ENCODE results near the gene GJD2. TPM values are rescaled to one million over a fixed set of nuclear protein-coding genes. Genes with fewer than 3 reads are reported as not detected.

GJD2 gene
- total RNA-seq, 4 donors from 2014 or later, result not detected

- H3K4me3 ChIP-seq, result no peak overlapping the region
- H3K36me3 ChIP-seq, result no peaks in the 10 kb centered on the region
- no peak overlapping the region for H3K27ac ChIP-seq
- H3K9me3 ChIP-seq, result no peaks in the 10 kb centered on the region
- peaks cover 0 to 22% (median 4%) of the 10 kb centered on the region in 4 donors for H3K4me1 ChIP-seq
- TF ChIP-seq EP300 (IDR thresholded peaks at IDR 0.05), result no peak
- no peak for TF ChIP-seq POLR2A (IDR thresholded peaks at IDR 0.05)
- TF ChIP-seq, protein P1, sequence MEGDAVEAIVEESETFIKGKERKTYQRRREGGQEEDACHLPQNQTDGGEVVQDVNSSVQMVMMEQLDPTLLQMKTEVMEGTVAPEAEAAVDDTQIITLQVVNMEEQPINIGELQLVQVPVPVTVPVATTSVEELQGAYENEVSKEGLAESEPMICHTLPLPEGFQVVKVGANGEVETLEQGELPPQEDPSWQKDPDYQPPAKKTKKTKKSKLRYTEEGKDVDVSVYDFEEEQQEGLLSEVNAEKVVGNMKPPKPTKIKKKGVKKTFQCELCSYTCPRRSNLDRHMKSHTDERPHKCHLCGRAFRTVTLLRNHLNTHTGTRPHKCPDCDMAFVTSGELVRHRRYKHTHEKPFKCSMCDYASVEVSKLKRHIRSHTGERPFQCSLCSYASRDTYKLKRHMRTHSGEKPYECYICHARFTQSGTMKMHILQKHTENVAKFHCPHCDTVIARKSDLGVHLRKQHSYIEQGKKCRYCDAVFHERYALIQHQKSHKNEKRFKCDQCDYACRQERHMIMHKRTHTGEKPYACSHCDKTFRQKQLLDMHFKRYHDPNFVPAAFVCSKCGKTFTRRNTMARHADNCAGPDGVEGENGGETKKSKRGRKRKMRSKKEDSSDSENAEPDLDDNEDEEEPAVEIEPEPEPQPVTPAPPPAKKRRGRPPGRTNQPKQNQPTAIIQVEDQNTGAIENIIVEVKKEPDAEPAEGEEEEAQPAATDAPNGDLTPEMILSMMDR (IDR thresholded peaks at IDR 0.05), result no peak
- no peak for DNase-seq (ENCODE audit: low spot score in 2 of 2)
- 65 to 76% methylated on average over 2 of the region's 2 CpGs for WGBS, 2 donors
- H3K27me3 ChIP-seq, result no peaks in the 10 kb centered on the region
Observed at GRCh38 chr15:34726406-34727100, 28.2 kb downstream of the GJD2 start.

DNA sequence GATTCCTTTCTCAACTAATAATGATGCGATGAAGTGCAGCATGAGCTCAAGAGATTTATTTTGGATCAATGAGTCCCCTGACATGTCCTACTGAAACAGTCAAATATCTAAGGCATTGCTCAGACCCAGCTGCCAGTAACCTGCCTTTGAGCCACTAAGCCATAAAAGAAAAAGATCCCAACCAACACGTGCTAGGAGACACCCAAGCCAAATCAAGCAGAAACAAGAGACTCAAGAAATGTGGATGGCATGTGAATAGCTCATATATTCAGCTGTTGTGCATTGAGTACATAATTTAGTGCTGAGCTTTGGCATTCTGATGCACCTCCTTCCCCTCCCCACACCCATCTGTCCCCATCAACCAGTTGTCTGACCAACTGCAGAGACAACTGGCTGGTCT is 29.2 kb downstream of the GJD2 start:
- H3K36me3 ChIP-seq, result no peaks in the 10 kb centered on the region
- no peak overlapping the region for H3K4me3 ChIP-seq
- H3K27me3 ChIP-seq, result no peaks in the 10 kb centered on the region
- DNase-seq (ENCODE audit: low spot score in 2 of 2), result no peak
- H3K27ac ChIP-seq, result no peak overlapping the region
- no peaks in the 10 kb centered on the region for H3K9me3 ChIP-seq
- WGBS, 2 donors, result 61 to 67% methylated on average over 2 of the region's 2 CpGs
- TF ChIP-seq POLR2A (IDR thresholded peaks at IDR 0.05), result no peak
- TF ChIP-seq, protein P1 (IDR thresholded peaks at IDR 0.05), result no peak
- no peak for TF ChIP-seq EP300 (IDR thresholded peaks at IDR 0.05)
- peaks cover 0 to 25% (median 4%) of the 10 kb centered on the region in 4 donors for H3K4me1 ChIP-seq

- DNase-seq (ENCODE audit: low spot score in 2 of 2), result no peak
- H3K36me3 ChIP-seq, result no peaks in the 10 kb centered on the region
- no peak for TF ChIP-seq POLR2A (IDR thresholded peaks at IDR 0.05)
- TF ChIP-seq EP300 (IDR thresholded peaks at IDR 0.05), result no peak
- TF ChIP-seq, protein P1 (IDR thresholded peaks at IDR 0.05), result no peak
- peaks cover 0 to 30% (median 4%) of the 10 kb centered on the region in 4 donors for H3K4me1 ChIP-seq
- WGBS, 2 donors, result 84 to 90% methylated on average over 1 of the region's 1 CpG
- no peak overlapping the region for H3K27ac ChIP-seq
- no peaks in the 10 kb centered on the region for H3K9me3 ChIP-seq
- H3K4me3 ChIP-seq, result no peak overlapping the region
- H3K27me3 ChIP-seq, result no peaks in the 10 kb centered on the region
Observed at GRCh38 chr15:34724481-34724880, 30.3 kb downstream of the GJD2 start.

- Histone ChIP-seq H3K27me3 (no peaks in the 10 kb centered on the region), H3K4me3 (peak overlapping the region in 3 of 4 donors; percentile 1 to 32 (median 8)), H3K9me3 (no peaks in the 10 kb centered on the region), H3K36me3 (no peaks in the 10 kb centered on the region), H3K27ac (peak overlapping the region; percentile 9 to 83 (median 61)), H3K4me1 (peaks cover 0 to 30% (median 4%) of the 10 kb centered on the region in 4 donors)
- no peak for DNase-seq (ENCODE audit: low spot score in 2 of 2)
- 4 to 7% methylated on average over 4 of the region's 4 CpGs for WGBS, 2 donors
- TF ChIP-seq EP300 (IDR thresholded peaks at IDR 0.05), result no peak
- TF ChIP-seq, protein P1 (IDR thresholded peaks at IDR 0.05), result peak in 2 of 5 experiments; percentile 17 to 18
- no peak for TF ChIP-seq POLR2A (IDR thresholded peaks at IDR 0.05)
Observed at GRCh38 chr15:34722439-34722836, 32.4 kb downstream of the GJD2 start.

DNA sequence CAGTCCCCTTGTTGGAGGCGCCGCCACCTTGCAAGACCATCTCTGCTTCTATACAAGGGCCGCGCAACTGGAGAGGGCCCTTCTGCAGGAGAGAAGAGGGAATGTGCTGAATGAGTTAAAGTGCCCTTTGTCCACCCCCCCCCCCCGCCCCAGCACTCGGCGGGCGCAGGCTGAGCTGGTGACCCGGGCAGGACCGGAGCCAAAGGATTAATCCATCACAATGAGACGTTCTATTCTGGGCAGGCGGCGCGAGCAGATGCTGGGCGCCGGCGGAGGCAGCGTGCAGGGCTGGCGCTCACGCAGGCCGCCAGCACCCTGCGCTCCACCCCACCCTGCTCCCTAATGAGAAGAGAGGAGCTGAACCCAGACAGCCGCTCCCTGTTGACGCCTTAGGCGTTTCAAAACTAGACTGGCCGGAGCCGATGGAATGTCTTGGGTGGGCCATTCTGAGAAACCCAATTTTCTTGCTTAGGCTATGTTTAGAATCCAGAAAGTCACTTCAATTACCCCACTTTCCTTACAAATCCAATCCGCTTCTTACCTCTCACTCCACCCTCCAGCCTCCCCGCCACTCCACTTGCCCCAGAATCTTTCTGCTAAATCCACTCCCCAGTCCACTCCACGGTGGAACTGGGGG is 32.9 kb downstream of the GJD2 start:
- Histone ChIP-seq H3K27ac (peak overlapping the region; percentile 9 to 83 (median 61)), H3K27me3 (no peaks in the 10 kb centered on the region), H3K4me1 (peaks cover 0 to 30% (median 4%) of the 10 kb centered on the region in 4 donors), H3K4me3 (peak overlapping the region; percentile 1 to 32 (median 5)), H3K36me3 (no peaks in the 10 kb centered on the region), H3K9me3 (no peaks in the 10 kb centered on the region)
- TF ChIP-seq POLR2A (IDR thresholded peaks at IDR 0.05) (no peak), EP300 (IDR thresholded peaks at IDR 0.05) (peak in 1 of 2 donors; percentile 10)
- TF ChIP-seq, protein P1 (IDR thresholded peaks at IDR 0.05), result no peak
- 3 to 6% methylated on average over 16 to 29 of the region's 30 CpGs for WGBS, 2 donors
- DNase-seq (ENCODE audit: low spot score in 2 of 2), result peak; percentile 7 to 28
